ENCODE results near the gene STOX2.

DNA sequence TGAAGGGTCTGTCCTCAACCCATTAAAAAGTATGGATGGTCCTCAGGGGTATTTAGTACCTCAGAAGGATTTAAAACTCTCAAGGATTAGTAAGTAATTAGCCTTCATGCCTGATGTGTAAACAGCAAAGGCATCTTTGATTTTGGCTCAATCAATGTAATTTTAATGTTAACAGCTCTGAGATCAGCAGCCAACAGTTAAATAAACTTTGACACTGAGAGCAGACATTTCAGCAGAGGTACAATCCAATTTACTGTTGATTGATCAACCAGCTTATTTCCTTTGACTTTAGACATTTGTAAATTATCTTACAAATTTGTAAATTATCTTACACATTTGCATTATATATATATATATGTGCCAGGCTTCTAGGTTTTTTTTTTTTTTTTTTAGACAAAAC, 36.9 kb downstream of the STOX2 start:
- TF ChIP-seq POLR2A (IDR thresholded peaks at IDR 0.05; ENCODE audit: low read depth, low read length): no peak
- TF ChIP-seq, protein P1, sequence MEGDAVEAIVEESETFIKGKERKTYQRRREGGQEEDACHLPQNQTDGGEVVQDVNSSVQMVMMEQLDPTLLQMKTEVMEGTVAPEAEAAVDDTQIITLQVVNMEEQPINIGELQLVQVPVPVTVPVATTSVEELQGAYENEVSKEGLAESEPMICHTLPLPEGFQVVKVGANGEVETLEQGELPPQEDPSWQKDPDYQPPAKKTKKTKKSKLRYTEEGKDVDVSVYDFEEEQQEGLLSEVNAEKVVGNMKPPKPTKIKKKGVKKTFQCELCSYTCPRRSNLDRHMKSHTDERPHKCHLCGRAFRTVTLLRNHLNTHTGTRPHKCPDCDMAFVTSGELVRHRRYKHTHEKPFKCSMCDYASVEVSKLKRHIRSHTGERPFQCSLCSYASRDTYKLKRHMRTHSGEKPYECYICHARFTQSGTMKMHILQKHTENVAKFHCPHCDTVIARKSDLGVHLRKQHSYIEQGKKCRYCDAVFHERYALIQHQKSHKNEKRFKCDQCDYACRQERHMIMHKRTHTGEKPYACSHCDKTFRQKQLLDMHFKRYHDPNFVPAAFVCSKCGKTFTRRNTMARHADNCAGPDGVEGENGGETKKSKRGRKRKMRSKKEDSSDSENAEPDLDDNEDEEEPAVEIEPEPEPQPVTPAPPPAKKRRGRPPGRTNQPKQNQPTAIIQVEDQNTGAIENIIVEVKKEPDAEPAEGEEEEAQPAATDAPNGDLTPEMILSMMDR (IDR thresholded peaks at IDR 0.05; ENCODE audit: extremely low read depth in 1 of 2, insufficient read depth in 1 of 2, low read depth in 1 of 2, low read length in 2 of 2): no peak
- no peak for TF ChIP-seq MAX (IDR thresholded peaks at IDR 0.05; ENCODE audit: insufficient read depth, insufficient read length)
- TF ChIP-seq EZH2 (IDR thresholded peaks at IDR 0.05; ENCODE audit: borderline replicate concordance, low read depth, low read length, severe bottlenecking): no peak
- TF ChIP-seq JUN (IDR thresholded peaks at IDR 0.05; ENCODE audit: borderline replicate concordance, insufficient read depth, insufficient read length, low read depth): no peak
- no peak for TF ChIP-seq POLR2AphosphoS5 (IDR thresholded peaks at IDR 0.05; ENCODE audit: insufficient read depth, low read depth, low read length)
